GM08714 (cell line): Measurements from ENCODE around the gene TRMT112.

Experiments
- H3K4me3 ChIP-seq: fragments of 200-500 bp; sonication (Bioruptor generic); 2 replicates; pipeline ENCODE4 v1.5.1; 2014; ENCODE audit warnings: mild to moderate bottlenecking, low read length, inconsistent platforms
- ZNF274 ChIP-seq: IDR thresholded peaks from 2 replicates; pipeline ENCODE4 v1.6.1; 2012; ENCODE audit warnings: mild to moderate bottlenecking, low read depth, low read length

TRMT112 gene

GRCh38 chr11:64317325-64317960, at the start of gene TRMT112:
TSS of gene TRMT112 (minus strand) at chr11:64317559. CDS start at chr11:64317526, 33 bp downstream.
- no peak for TF ChIP-seq ZNF274

GRCh38 chr11:64366751-64367150, 49.4 kb upstream of the TRMT112 start:
- TF ChIP-seq ZNF274: no peak
- H3K4me3 ChIP-seq: no peak overlapping the region

More at GRCh38 chr11:64317325-64317960, at the start of gene TRMT112:
- peak within 1 kb of the TSS; percentile 84 for H3K4me3 ChIP-seq

GRCh38 chr11:64364911-64365310, 47.6 kb upstream of the TRMT112 start:
- TF ChIP-seq ZNF274: no peak

GRCh38 chr11:64364435-64364834, 47.1 kb upstream of the TRMT112 start:
- no peak for TF ChIP-seq ZNF274
- no peak overlapping the region for H3K4me3 ChIP-seq

More at GRCh38 chr11:64364911-64365310, 47.6 kb upstream of the TRMT112 start:
- H3K4me3 ChIP-seq: no peak overlapping the region

- no peak for TF ChIP-seq ZNF274
- H3K4me3 ChIP-seq: no peak overlapping the region
Observed at GRCh38 chr11:64362339-64362738, 45.0 kb upstream of the TRMT112 start.

GRCh38 chr11:64361659-64362058, 44.3 kb upstream of the TRMT112 start:
- TF ChIP-seq ZNF274: no peak
- no peak overlapping the region for H3K4me3 ChIP-seq

GRCh38 chr11:64360448-64360921, 43.1 kb upstream of the TRMT112 start:
- no peak overlapping the region; the same call in 1 of the 2 replicates for H3K4me3 ChIP-seq
- TF ChIP-seq ZNF274: no peak

- H3K4me3 ChIP-seq: peak overlapping the region; percentile 76; the same call in 1 of the 2 replicates
- no peak for TF ChIP-seq ZNF274
Observed at GRCh38 chr11:64359712-64360445, 42.5 kb upstream of the TRMT112 start.

GRCh38 chr11:64358907-64359711, 41.8 kb upstream of the TRMT112 start, which contains the start of gene RPS6KA4:
TSS of gene RPS6KA4 (plus strand) at chr11:64359162. CDS start at chr11:64359236, 74 bp downstream.
- H3K4me3 ChIP-seq: peak within 1 kb of the TSS; percentile 76
- no peak for TF ChIP-seq ZNF274

GRCh38 chr11:64358536-64358906, 41.2 kb upstream of the TRMT112 start:
- H3K4me3 ChIP-seq: peak overlapping the region; percentile 76; the same call in 1 of the 2 replicates
- no peak for TF ChIP-seq ZNF274

- TF ChIP-seq ZNF274: no peak
- no peak overlapping the region for H3K4me3 ChIP-seq
Observed at GRCh38 chr11:64357904-64358535, 40.7 kb upstream of the TRMT112 start.

GRCh38 chr11:64357446-64357845, 40.1 kb upstream of the TRMT112 start:
- H3K4me3 ChIP-seq: no peak overlapping the region
- TF ChIP-seq ZNF274: no peak

- no peak overlapping the region for H3K4me3 ChIP-seq
- no peak for TF ChIP-seq ZNF274
Observed at GRCh38 chr11:64356498-64357411, 39.4 kb upstream of the TRMT112 start.
